A673 (cell line): Measurements from ENCODE around the gene PIWIL4. TPM values are rescaled to one million over a fixed set of nuclear protein-coding genes. Genes with fewer than 3 reads are reported as not detected.

Experiments used
- BruUV-seq: library from RNA; stranded (reverse); fragments of 400-500 nt; replicated peaks from 2 replicates; lab custom pipeline; 2021; lab: Mats Ljungman, UMichigan
- CTCF ChIA-PET: fragments of 300-600 bp; sonication (Branson Sonifier 250); formaldehyde crosslinking; loops from one replicate; lab custom pipeline; 2022; ENCODE audit warnings: antibody characterized with exemption; lab: Charles Lee
- POLR2A ChIA-PET: fragments of 300-600 bp; sonication (Branson Sonifier 250); formaldehyde crosslinking; loops from one replicate; lab custom pipeline; 2022; ENCODE audit warnings: antibody characterized with exemption; ENCODE audit not compliant: low non-redundant PET; lab: Charles Lee
- DNase-seq: peaks from one replicate; pipeline ENCODE4 v3.0.0-alpha.2; 2015; ENCODE audit warnings: low spot score
- H3K27ac ChIP-seq: fragments of 200-600 bp; sonication (generic); 2 replicates; pipeline ENCODE4 v1.5.1; 2016; ENCODE audit warnings: mixed run types, low read depth, mild to moderate bottlenecking, mixed read lengths, antibody characterized with exemption, low read length; ENCODE audit not compliant: poor library complexity, severe bottlenecking
- H3K27me3 ChIP-seq: fragments of 200-600 bp; sonication (generic); replicated peaks from 2 replicates; pipeline ENCODE4 v1.6.1; 2017; ENCODE audit warnings: mixed run types, low read depth, mild to moderate bottlenecking, mixed read lengths, antibody characterized with exemption, low read length; ENCODE audit not compliant: insufficient read depth, poor library complexity
- H3K36me3 ChIP-seq: fragments of 200-600 bp; sonication (generic); 2 replicates; pipeline ENCODE4 v1.6.1; 2016; ENCODE audit warnings: mixed run types, mild to moderate bottlenecking, mixed read lengths, antibody characterized with exemption, low read length; ENCODE audit not compliant: insufficient read depth, poor library complexity, severe bottlenecking
- H3K4me1 ChIP-seq: fragments of 200-600 bp; sonication (generic); 2 replicates; pipeline ENCODE4 v1.6.1; 2017; ENCODE audit warnings: mixed run types, mild to moderate bottlenecking, mixed read lengths, antibody characterized with exemption, low read length; ENCODE audit not compliant: insufficient read depth, poor library complexity, severe bottlenecking
- H3K4me3 ChIP-seq: fragments of 200-600 bp; sonication (generic); 2 replicates; pipeline ENCODE4 v1.5.1; 2016; ENCODE audit warnings: low read depth, mixed run types, mild to moderate bottlenecking, mixed read lengths, low read length; ENCODE audit not compliant: poor library complexity, severe bottlenecking
- H3K9me3 ChIP-seq: fragments of 200-600 bp; sonication (generic); 2 replicates; pipeline ENCODE4 v1.6.1; 2016; ENCODE audit warnings: mixed run types, low read depth, mild to moderate bottlenecking, mixed read lengths, antibody characterized with exemption, low read length; ENCODE audit not compliant: poor library complexity, severe bottlenecking
- EZH2 ChIP-seq: fragments of 200-600 bp; sonication (generic); IDR thresholded peaks from 2 replicates; pipeline ENCODE4 v1.6.1; 2017; ENCODE audit warnings: borderline replicate concordance, low read depth, mild to moderate bottlenecking, mixed read lengths, antibody characterized with exemption, low read length; ENCODE audit not compliant: poor library complexity, severe bottlenecking
- intact Hi-C: fragments of 100-400 bp; cut with micrococcal nuclease; formaldehyde crosslinking; loops from one replicate; pipeline ENCODE4 v1.10.0; 2022; ENCODE audit not compliant: unreplicated experiment
- total RNA-seq: library from RNA; stranded (reverse); gene quantifications from 2 replicates; pipeline ENCODE4 v1.2.3, GENCODE V29; 2021
- TF ChIP-seq, protein P1 (sequence below): fragments of 300-800, 200-600 bp; sonication (generic); conservative IDR thresholded peaks from 2 replicates; pipeline ENCODE4 v1.5.1; 2017; ENCODE audit warnings: low read depth, mild to moderate bottlenecking, antibody characterized with exemption, low read length, moderate library complexity, mixed read lengths

The PIWIL4 gene
- total RNA-seq, 1 experiment from 2014 or later, result 1.6 TPM

DNA sequence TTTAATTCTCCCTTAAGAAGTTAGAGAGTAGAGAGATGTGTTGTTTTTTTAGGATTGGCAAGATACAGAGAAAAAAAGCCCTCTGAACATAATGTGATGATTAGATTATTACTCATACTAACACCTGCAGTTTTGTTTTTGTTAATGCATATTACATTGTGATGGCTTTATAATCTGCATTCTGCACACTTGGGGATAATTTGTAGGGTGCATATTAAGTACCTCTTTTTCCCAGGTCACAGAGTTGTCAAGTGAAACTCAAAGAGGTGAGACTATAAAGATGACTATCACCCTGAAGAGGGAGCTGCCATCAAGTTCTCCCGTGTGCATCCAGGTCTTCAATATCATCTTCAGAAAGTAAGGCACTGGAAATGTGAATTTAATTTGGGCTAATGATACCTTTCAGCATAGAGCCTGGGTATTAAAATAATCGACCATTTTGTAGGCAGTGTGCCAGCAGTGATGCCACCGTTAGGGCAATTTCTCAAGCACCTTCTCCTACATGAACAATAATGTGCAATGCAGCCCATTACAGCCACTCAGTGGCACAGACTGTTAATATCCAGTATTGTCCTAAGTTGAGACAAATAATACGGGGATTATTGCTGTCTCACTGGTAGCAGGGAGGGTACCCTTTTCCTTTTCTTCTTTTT is 16.2 kb downstream of the PIWIL4 start:
- BruUV-seq, result no TSS peak

DNA sequence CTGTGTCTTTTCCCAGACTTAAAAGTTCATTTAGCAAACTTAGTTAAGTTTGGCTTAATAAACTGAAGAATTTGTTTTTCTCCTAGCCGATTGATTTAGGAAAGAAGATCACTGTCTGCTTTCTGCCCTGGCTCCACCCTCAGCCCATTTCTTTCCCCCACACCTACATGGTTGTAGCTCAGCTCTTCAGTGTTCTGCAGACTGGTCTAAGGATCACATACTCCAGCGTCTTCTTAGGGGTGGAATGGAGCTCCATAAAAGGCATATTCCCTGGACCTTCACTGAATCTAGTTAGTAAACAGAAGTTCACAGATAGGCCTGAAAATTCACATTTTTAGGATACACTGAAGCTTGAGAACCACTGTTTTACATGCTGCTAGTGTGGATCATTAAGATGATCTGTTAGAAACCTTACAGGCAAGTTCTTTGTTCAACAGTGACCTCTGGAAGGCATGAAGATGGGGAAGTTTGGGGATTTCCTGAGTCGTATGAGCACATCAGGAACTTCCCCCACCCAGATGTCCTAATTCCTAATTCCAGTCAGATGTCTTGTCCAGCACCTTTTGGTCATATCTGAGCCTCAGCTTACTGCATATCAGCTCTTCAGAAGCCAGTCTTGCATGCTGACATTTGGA is 16.8 kb downstream of the PIWIL4 start:
- no peak overlapping the region for H3K27ac ChIP-seq
- ChIA-PET CTCF (no interaction called here), POLR2A (no interaction called here)
- no TSS peak for BruUV-seq
- no peak for TF ChIP-seq EZH2
- TF ChIP-seq, protein P1, sequence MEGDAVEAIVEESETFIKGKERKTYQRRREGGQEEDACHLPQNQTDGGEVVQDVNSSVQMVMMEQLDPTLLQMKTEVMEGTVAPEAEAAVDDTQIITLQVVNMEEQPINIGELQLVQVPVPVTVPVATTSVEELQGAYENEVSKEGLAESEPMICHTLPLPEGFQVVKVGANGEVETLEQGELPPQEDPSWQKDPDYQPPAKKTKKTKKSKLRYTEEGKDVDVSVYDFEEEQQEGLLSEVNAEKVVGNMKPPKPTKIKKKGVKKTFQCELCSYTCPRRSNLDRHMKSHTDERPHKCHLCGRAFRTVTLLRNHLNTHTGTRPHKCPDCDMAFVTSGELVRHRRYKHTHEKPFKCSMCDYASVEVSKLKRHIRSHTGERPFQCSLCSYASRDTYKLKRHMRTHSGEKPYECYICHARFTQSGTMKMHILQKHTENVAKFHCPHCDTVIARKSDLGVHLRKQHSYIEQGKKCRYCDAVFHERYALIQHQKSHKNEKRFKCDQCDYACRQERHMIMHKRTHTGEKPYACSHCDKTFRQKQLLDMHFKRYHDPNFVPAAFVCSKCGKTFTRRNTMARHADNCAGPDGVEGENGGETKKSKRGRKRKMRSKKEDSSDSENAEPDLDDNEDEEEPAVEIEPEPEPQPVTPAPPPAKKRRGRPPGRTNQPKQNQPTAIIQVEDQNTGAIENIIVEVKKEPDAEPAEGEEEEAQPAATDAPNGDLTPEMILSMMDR, result no peak
- no peaks in the 10 kb centered on the region for H3K9me3 ChIP-seq
- no peaks in the 10 kb centered on the region for H3K27me3 ChIP-seq
- DNase-seq, result no peak
- H3K4me1 ChIP-seq, result no peaks in the 10 kb centered on the region
- no peaks in the 10 kb centered on the region for H3K36me3 ChIP-seq
- intact Hi-C loops, result no loop called here
- H3K4me3 ChIP-seq, result no peak overlapping the region

More for the DNA sequence above, 16.2 kb downstream of the PIWIL4 start:
- CTCF ChIA-PET, result no interaction called here
- Histone ChIP-seq H3K4me1 (no peaks in the 10 kb centered on the region), H3K27me3 (no peaks in the 10 kb centered on the region), H3K9me3 (no peaks in the 10 kb centered on the region), H3K27ac (no peak overlapping the region), H3K4me3 (no peak overlapping the region), H3K36me3 (no peaks in the 10 kb centered on the region)
- intact Hi-C loops, result no loop called here
- TF ChIP-seq EZH2, result no peak
- TF ChIP-seq, protein P1, result no peak
- no peak for DNase-seq
- POLR2A ChIA-PET, result no interaction called here

DNA sequence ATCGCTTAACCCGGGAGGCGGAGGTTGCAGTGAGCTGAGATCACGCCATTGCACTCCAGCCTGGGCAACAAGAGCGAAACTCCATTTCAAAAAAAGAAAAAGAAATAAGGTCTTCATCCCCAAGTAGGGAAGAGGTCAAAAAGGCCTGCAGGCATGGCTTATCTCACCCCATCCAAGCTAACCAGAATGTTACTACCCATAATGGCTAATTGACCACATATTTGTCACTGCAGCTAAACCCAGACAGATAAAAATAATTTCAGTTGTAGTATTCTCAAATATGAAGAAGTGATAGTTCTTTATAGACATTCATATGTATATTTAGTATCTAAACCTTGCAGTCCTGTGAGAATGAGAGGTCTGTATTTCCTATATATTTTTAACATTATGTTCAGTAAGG is 17.8 kb downstream of the PIWIL4 start:
- BruUV-seq, result no TSS peak
- H3K27me3 ChIP-seq, result no peaks in the 10 kb centered on the region
- ChIA-PET CTCF (no interaction called here), POLR2A (no interaction called here)
- no peaks in the 10 kb centered on the region for H3K9me3 ChIP-seq
- H3K36me3 ChIP-seq, result no peaks in the 10 kb centered on the region
- no peak overlapping the region for H3K27ac ChIP-seq
- intact Hi-C loops, result no loop called here
- H3K4me3 ChIP-seq, result no peak overlapping the region
- TF ChIP-seq, protein P1, result no peak
- TF ChIP-seq EZH2, result no peak
- H3K4me1 ChIP-seq, result no peaks in the 10 kb centered on the region
- DNase-seq, result no peak
